Caco-2 (cell line): ENCODE results near the gene CACNA1H. TPM values are rescaled to one million over a fixed set of nuclear protein-coding genes. Genes with fewer than 3 reads are reported as not detected.

Experiments
- BruUV-seq: library from RNA; stranded (reverse); fragments of 400-500 nt; replicated peaks from 2 replicates; lab custom pipeline; 2021; lab: Mats Ljungman, UMichigan
- CTCF ChIA-PET: fragments of 300-600 bp; sonication (Branson Sonifier 250); formaldehyde crosslinking; loops from one replicate; lab custom pipeline; 2022; ENCODE audit warnings: antibody characterized with exemption; lab: Charles Lee
- POLR2A ChIA-PET: fragments of 300-600 bp; sonication (Branson Sonifier 250); formaldehyde crosslinking; loops from one replicate; lab custom pipeline; 2022; ENCODE audit warnings: antibody characterized with exemption; lab: Charles Lee
- DNase-seq, 2 experiments: peaks; one replicate each; pipeline versions ENCODE4 v3.0.0 to v3.0.0-alpha.2; 2020 to 2022
- H3K27me3 ChIP-seq: replicated peaks from 2 replicates; pipeline ENCODE4 v1.6.0; 2011; ENCODE audit warnings: low read length; ENCODE audit not compliant: control insufficient read depth, insufficient read depth
- H3K36me3 ChIP-seq: 2 replicates; pipeline ENCODE4 v1.5.1; 2011; ENCODE audit warnings: low read length; ENCODE audit not compliant: control insufficient read depth, insufficient read depth
- H3K4me1 ChIP-seq: fragments of 250-450 bp; sonication (Bioruptor Pico); 2 replicates; pipeline ENCODE4 v1.5.1; 2020; ENCODE audit warnings: mild to moderate bottlenecking
- H3K4me3 ChIP-seq: 2 replicates; pipeline ENCODE4 v1.5.1; 2011; ENCODE audit warnings: low read depth, mild to moderate bottlenecking, control low read depth, low read length
- H3K9me3 ChIP-seq: fragments of 250-450 bp; sonication (Bioruptor Pico); 2 replicates; pipeline ENCODE4 v1.5.1; 2020; ENCODE audit warnings: mild to moderate bottlenecking, moderate library complexity
- H3K27ac Mint-ChIP-seq: one replicate; pipeline ENCODE4 v1.8.0; 2022; ENCODE audit warnings: mixed read lengths; ENCODE audit not compliant: unreplicated experiment
- H3K27me3 Mint-ChIP-seq: one replicate; pipeline ENCODE4 v1.8.0; 2022; ENCODE audit warnings: mixed read lengths; ENCODE audit not compliant: insufficient read depth, unreplicated experiment
- H3K36me3 Mint-ChIP-seq: one replicate; pipeline ENCODE4 v1.8.0; 2022; ENCODE audit warnings: mild to moderate bottlenecking, mixed read lengths; ENCODE audit not compliant: insufficient read depth, unreplicated experiment
- H3K4me1 Mint-ChIP-seq: one replicate; pipeline ENCODE4 v1.8.0; 2022; ENCODE audit warnings: low read depth, mixed read lengths; ENCODE audit not compliant: unreplicated experiment
- H3K4me3 Mint-ChIP-seq: one replicate; pipeline ENCODE4 v1.8.0; 2022; ENCODE audit warnings: mild to moderate bottlenecking, moderate library complexity, mixed read lengths; ENCODE audit not compliant: unreplicated experiment
- H3K9me3 Mint-ChIP-seq: one replicate; pipeline ENCODE4 v1.8.0; 2022; ENCODE audit warnings: mixed read lengths; ENCODE audit not compliant: unreplicated experiment
- CTCF ChIP-seq, 2 experiments: fragments of 200-600 bp in 1 of 2; IDR thresholded peaks; 1 replicate in 1 of 2; 2 replicates in 1 of 2; pipeline versions ENCODE4 v1.5.1 to v1.8.0; 2011 to 2022; ENCODE audit warnings: antibody characterized with exemption in 1 of 2, control low read depth in 1 of 2, inconsistent platforms in 1 of 2, low read depth in 1 of 2, low read length in 1 of 2, mild to moderate bottlenecking in 1 of 2, moderate library complexity in 1 of 2; ENCODE audit not compliant: insufficient read depth in 1 of 2, severe bottlenecking in 1 of 2, unreplicated experiment in 1 of 2
- intact Hi-C: fragments of 100-400 bp; cut with micrococcal nuclease; formaldehyde crosslinking; loops from one replicate; pipeline ENCODE4 v1.10.0; 2022; ENCODE audit not compliant: unreplicated experiment
- total RNA-seq: library from RNA; stranded (reverse); gene quantifications from 2 replicates; pipeline ENCODE4 v1.2.3, GENCODE V29; 2022

The CACNA1H gene
- total RNA-seq, 1 experiment from 2014 or later = 5.1 TPM

GRCh38 chr16:1206786-1207185 is 53.9 kb downstream of the CACNA1H start:
- ChIA-PET POLR2A (no interaction called here), CTCF (no interaction called here)
- TF ChIP-seq CTCF (IDR thresholded peaks at IDR 0.05; ENCODE audit: insufficient read depth in 1 of 2, low read depth in 1 of 2, low read length in 1 of 2, severe bottlenecking in 1 of 2, unreplicated experiment in 1 of 2) = no peak
- H3K27me3 ChIP-seq = no peaks in the 10 kb centered on the region
- DNase-seq = no peak
- no peaks in the 10 kb centered on the region for H3K4me1 ChIP-seq
- no peak overlapping the region for H3K4me3 Mint-ChIP-seq
- no peaks in the 10 kb centered on the region for H3K36me3 ChIP-seq
- BruUV-seq = no TSS peak
- H3K4me3 ChIP-seq = no peak overlapping the region
- no peak overlapping the region for H3K27ac Mint-ChIP-seq
- intact Hi-C loops = no loop called here
- H3K27me3 Mint-ChIP-seq = no peaks in the 10 kb centered on the region
- peaks cover 8% of the 10 kb centered on the region for H3K36me3 Mint-ChIP-seq
- H3K4me1 Mint-ChIP-seq = no peaks in the 10 kb centered on the region
- H3K9me3 ChIP-seq = no peaks in the 10 kb centered on the region
- H3K9me3 Mint-ChIP-seq = no peaks in the 10 kb centered on the region

- H3K36me3 Mint-ChIP-seq = peaks cover 8% of the 10 kb centered on the region
- H3K27ac Mint-ChIP-seq = no peak overlapping the region
- Histone ChIP-seq H3K9me3 (no peaks in the 10 kb centered on the region), H3K4me3 (no peak overlapping the region), H3K36me3 (no peaks in the 10 kb centered on the region), H3K27me3 (no peaks in the 10 kb centered on the region), H3K4me1 (no peaks in the 10 kb centered on the region)
- no TSS peak for BruUV-seq
- ChIA-PET CTCF (no interaction called here), POLR2A (no interaction called here)
- H3K4me3 Mint-ChIP-seq = no peak overlapping the region
- no peak for TF ChIP-seq CTCF (IDR thresholded peaks at IDR 0.05; ENCODE audit: insufficient read depth in 1 of 2, low read depth in 1 of 2, low read length in 1 of 2, severe bottlenecking in 1 of 2, unreplicated experiment in 1 of 2)
- no peaks in the 10 kb centered on the region for H3K9me3 Mint-ChIP-seq
- DNase-seq = no peak
- H3K4me1 Mint-ChIP-seq = no peaks in the 10 kb centered on the region
- intact Hi-C loops = no loop called here
- H3K27me3 Mint-ChIP-seq = no peaks in the 10 kb centered on the region
Observed at GRCh38 chr16:1208239-1208830, 55.4 kb downstream of the CACNA1H start.

- Mint-ChIP-seq H3K27ac (no peak overlapping the region), H3K27me3 (no peaks in the 10 kb centered on the region), H3K9me3 (no peaks in the 10 kb centered on the region), H3K36me3 (peaks cover 8% of the 10 kb centered on the region), H3K4me3 (no peak overlapping the region), H3K4me1 (no peaks in the 10 kb centered on the region)
- H3K36me3 ChIP-seq = no peaks in the 10 kb centered on the region
- intact Hi-C loops = no loop called here
- H3K4me3 ChIP-seq = no peak overlapping the region
- H3K4me1 ChIP-seq = no peaks in the 10 kb centered on the region
- CTCF ChIA-PET = no interaction called here
- no peak for TF ChIP-seq CTCF (IDR thresholded peaks at IDR 0.05; ENCODE audit: insufficient read depth in 1 of 2, low read depth in 1 of 2, low read length in 1 of 2, severe bottlenecking in 1 of 2, unreplicated experiment in 1 of 2)
- H3K27me3 ChIP-seq = no peaks in the 10 kb centered on the region
- DNase-seq = no peak
- no peaks in the 10 kb centered on the region for H3K9me3 ChIP-seq
- POLR2A ChIA-PET = no interaction called here
- BruUV-seq = no TSS peak
Observed at GRCh38 chr16:1209081-1209480, 56.2 kb downstream of the CACNA1H start.
